Measurements from ENCODE around the gene ZNF565.
"Not testable (repeated sequence)": the region's sequence is repeated elsewhere in the genome, so short reads cannot be mapped to it uniquely, and the experiment has no call there.

ZNF565 gene

DNA sequence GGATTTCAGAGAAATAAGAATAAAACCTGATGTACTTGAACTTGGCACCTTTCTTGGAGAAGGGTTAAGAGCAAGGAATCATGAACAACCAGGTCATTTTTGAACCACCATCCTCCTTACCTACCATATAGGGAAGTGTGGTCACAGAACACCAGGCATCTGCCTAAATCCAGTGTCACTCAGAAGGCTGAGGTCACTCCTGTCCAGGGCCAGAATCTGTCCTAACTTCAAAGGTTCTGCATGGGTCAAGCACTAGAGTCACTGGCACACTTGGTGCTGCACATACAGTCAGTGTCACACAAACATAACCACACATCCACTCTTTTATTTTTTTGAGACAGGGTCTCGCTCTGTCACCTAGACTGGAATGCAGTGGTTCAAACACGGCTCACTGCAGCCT is 1.6 kb downstream of the ZNF565 start:
- no peak for DNase-seq (ENCODE audit: low spot score)

DNA sequence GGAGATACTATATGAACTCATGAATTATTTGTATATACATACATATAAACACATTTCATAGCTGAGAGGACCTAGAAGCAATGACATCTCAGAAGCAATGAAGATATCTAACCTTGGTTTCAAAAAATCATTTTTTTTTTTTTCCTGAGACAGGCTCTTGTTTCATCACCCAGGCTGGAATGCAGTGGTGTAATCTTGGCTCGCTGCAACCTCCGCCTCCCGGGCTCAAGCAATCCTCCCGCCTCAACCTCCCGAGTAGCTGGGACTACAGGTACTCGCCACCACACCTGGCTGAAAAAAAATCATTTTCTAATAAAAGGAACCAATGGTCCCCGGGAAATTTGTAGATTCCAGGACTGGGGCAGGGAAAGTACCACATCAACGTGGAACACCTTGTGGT is 4.0 kb downstream of the ZNF565 start:
- no peak for DNase-seq (ENCODE audit: low spot score)

DNA sequence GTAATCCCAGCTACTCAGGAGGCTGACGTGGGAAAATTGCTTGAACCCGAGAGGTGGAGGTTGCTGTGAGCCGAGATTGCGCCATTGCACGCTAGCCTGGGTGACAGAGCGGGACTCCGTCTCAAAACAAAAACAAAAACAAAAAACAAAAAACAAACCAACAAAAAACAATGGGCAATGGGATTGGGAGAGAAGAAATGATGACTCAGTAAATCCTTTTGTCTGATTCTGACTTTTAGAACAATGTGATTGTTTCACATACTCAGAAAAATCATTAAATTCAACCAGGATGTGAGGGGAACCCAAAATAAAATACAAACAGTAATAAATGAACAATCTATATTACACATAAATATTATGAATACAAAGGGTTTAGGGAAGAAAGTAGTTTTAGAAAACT is 5.1 kb downstream of the ZNF565 start:
- no peak for DNase-seq (ENCODE audit: low spot score)

DNA sequence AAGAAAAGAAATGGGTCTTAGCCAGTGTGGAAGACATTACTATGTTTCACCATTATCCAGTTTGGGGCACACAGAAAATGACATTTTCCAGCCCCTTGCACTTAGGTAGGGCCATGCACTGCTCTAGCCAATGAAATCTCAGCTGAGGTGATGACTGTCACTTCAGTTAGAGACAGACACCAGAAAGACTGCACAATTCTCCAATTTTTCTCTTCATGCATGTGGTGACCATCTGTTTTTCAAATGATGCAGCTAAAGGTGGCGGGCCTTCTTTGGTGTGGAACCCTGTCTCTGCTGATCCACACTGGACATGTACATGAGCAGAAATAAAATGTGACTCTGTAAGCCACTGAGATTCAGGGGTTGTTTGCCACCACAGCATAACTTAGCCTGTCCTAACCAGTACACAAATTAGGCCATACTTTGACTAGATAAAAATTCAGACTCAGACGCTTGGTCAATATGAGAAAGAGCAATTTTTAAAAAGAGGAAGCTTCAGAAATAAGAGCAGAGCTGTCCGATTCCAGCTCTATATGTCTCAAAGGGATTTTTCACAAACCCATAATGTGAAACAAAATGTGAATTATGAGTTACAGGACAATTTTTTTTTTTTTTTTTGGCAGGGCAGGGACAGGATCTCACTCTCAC is 6.7 kb downstream of the ZNF565 start:
- DNase-seq (ENCODE audit: low spot score) = no peak

DNA sequence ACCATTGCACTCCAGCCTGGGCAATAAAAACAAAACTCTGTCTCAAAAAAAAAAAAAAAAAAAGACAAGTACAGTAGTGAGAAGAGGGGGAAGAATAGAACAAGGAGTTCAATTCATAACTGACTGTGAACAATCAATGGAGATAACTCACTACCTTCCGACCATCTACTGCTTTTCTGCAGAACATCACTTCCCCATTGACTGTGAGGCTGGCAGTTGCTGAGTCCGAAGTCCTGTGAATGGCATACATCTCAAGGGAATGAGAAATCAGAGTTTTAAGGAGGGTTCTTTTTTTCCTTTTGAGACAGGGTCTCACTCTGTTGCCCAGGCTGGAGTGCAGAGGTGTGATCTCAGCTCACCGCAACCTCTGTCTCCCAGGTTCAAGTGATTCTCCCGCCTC is 11.2 kb downstream of the ZNF565 start:
- DNase-seq (ENCODE audit: low spot score) = no peak

DNA sequence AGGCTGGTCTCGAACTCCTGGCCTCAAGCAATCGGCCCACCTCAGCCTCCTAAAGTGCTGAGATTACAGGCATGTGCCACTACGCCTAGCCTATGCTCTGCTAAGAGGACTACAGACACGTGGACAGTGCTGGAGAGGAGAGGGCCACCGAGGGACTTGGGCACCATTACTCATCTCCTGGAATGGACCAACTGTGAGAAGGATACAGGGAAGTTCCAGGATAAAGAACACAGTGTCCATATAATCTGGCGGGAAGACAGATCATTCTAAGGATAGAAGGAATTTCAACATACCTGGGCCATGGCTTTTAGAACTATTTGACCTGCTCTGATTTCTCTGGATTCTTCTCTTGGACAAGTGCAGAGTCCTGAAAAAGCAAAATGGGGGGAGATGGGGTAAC is 12.8 kb downstream of the ZNF565 start:
- DNase-seq (ENCODE audit: low spot score) = no peak

DNA sequence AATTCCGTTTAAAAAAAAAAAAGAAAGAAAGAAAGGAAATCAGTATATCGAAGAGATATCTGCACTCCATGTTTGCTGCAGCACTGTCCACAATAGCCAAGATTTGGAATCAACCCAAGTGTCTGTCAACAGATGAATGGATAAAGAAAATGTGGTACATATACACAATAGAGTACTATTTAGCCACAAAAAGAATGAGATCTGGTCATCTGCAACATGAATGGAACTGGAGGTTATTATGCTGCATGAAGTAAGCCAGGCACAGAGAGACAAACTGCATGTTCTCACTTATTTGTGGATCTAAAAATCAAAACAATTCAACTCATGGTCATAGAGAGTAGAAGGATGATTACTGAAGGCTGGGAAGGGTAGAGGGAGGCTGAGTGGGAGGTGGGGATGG is 16.3 kb downstream of the ZNF565 start:
- DNase-seq (ENCODE audit: low spot score) = no peak

DNA sequence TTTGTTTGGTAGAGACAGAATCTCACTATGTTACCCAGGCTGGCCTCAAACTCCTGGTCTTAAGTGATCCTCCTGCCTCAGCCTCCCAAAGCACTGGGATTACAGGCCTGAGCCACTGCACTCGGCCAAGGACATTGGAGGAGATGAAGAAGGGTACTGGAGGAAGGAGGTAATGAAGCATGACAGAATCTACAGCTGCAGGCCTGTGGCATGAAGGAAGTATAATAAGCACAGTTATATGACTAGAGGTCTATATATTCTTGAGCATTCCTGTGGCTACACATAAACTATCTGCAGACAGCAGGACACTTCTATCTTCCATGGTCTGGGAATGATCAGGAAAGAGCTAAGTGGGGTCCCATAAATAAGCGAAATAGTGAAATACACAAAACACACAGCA is 18.2 kb downstream of the ZNF565 start:
- DNase-seq (ENCODE audit: low spot score) = no peak

DNA sequence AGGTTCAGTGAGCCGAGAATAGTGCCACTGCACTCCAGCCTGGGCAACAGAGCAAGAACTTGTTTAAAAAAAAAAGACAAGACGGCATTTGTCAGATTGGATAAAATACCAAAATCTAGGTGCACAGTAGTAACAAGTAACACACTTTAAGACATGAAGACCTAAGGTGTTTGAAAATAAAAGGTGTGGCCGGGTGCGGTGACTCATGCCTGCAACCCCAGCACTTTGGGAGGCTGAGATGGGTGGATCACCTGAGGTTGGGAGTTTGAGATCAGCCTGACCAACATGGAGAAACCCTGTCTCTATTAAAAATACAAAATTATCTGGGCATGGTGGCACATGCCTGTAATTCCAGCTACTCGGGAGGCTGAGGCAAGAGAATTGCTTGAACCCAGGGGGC is 27.7 kb downstream of the ZNF565 start:
- not testable (repeated sequence) for DNase-seq (ENCODE audit: low spot score)

DNA sequence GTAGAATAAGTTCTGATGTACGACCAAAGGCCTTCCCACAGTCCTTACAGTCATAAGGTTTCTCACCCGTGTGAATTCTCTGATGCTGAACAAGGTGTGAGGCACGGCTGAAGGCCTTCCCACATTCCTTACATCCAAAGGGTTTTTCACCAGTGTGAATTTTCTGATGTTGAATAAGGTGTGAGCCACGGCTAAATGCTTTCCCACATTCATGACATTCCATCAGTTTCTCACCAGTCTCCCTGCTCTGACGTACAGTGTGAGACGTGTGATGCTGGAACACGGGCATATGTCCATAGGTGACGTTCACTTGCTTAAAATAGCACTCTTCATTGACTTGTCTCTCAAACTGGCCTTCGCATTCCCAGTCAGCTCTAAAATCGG is 31.2 kb downstream of the ZNF565 start:
- no peak for DNase-seq (ENCODE audit: low spot score)

DNA sequence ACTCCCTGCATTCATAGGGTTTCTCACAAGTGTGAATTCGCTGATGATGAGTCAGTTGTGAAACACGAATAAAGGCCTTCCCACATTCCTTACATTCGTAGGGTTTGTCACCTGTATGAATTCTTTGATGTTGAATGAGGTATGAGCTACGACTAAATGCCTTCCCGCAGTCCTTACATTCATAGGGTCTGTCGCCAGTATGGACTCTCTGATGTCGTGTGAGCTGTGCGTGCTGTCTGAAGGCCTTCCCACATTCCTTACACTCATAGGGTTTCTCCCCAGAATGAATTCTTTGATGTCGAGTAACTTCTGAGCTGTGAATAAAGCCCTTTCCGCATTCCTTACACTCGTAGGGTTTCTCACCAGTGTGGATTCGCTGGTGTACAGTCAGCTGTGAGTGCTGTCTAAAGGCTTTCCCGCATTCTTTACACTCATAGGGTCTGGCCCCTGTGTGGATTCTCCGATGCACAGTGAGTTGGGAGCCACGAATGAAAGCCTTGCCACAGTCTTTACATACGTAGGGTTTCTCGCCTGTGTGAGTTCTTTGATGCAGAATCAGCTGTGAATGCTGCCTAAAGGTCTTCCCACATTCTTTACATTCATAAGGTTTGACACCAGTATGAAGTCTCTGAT is 31.7 kb downstream of the ZNF565 start:
- no peak for DNase-seq (ENCODE audit: low spot score)

DNA sequence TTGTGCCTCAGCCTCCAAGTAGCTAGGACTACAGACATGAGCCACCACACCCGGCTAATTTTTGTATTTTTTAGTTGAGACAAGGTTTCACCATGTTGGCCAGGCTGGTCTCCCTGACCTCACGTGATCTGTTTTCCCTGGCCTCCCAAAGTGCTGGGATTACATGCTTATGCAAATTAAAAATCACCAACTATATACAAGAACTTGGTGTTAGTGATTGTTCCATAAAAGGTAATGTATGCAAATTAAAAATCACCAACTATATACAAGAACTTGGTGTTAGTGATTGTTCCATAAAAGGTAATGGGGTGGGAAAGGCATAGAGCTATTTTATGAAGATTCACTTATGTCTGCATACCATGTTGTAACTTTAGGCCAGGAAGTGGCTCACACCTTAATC is 35.4 kb downstream of the ZNF565 start:
- DNase-seq (ENCODE audit: low spot score) = not testable (repeated sequence)

DNA sequence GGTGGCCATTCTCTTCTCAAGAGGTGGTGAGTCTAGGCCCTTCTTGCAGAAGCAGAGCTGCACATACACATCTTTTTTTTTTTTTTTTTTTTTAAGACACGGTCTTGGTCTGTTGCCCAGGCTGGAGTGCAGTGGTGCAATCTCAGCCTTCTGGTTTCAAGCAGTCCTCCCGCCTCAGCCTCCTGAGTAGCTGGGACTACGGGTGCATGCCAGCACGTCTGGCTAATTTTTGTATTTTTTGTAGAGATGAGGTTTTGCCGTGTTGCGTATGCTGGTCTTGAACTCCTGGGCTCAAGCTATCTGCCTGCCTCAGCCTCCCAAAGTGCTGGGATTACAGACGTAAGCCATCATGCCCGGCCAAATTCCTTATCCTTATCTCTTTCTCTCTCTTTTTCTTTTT is 40.6 kb downstream of the ZNF565 start:
- DNase-seq (ENCODE audit: low spot score) = not testable (repeated sequence)

DNA sequence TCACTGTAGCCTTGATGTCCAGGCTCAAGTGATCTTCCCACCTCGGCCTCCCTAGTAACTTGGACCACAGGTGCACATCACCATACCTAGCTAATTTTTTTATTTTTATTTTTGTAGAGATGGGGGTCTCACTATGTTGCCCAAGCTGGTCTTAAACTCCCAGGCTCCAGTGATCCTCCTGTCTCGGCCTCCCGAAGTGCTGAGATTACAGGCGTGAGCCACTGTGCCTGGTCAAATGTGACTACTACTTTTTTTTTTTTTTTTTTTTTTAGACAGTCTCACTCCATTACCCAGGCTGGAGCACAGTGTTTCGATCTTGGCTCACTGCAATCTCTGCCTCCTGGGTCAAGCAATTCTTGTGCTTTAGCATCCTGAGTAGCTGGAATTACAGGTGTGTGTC is 41.6 kb downstream of the ZNF565 start:
- no peak for DNase-seq (ENCODE audit: low spot score)

DNA sequence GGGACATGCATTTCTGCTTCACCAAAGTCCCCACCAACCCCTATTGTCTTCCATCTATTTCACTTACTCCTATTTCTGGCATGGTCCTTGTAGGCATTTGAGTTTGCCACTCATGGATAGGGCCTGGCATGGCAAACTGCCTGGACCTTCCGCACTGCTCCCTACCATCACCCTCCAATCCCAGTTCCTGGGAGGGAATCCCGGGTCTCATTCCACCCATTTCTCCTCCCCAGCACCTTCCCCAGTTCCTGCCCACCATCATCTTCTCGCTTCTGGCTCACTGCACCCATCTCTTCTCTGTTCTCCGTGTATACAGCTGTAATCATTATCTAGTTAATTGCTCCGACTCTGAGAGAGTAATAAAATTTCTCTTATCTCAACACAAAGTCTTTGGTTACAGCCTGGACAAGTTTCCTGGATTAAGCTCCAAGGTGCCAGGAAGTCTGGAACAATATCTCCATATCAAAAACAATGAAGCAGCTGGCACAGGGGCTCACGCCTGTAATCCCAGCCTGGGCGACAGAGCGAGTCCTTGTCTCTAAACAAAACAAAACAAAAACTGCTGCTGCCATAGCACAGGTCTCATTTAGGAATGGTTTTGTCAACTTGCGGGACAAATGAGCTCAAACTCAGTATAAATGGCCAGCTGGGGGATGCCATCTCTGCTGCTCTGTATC is 45.2 kb downstream of the ZNF565 start:
- DNase-seq (ENCODE audit: low spot score) = no peak

DNA sequence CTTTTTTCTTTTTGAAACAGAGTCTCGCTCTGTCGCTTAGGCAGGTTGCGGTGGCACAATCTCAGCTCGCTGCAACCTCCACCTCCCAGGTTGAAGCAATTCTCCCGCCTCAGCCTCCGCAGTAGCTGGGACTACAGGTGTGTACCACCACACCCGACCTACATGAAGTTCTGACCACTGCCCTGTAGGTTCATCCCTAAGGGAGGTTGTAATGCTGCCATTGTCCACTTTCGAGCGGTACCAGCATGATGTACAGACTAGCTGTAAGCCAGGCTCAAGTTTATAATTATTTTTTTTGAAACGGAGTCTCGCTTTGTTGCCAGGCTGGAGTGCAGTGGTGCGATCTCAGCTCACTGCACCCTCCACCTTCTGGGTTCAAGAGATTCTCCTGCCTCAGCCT is 50.7 kb downstream of the ZNF565 start:
- DNase-seq (ENCODE audit: low spot score) = no peak

DNA sequence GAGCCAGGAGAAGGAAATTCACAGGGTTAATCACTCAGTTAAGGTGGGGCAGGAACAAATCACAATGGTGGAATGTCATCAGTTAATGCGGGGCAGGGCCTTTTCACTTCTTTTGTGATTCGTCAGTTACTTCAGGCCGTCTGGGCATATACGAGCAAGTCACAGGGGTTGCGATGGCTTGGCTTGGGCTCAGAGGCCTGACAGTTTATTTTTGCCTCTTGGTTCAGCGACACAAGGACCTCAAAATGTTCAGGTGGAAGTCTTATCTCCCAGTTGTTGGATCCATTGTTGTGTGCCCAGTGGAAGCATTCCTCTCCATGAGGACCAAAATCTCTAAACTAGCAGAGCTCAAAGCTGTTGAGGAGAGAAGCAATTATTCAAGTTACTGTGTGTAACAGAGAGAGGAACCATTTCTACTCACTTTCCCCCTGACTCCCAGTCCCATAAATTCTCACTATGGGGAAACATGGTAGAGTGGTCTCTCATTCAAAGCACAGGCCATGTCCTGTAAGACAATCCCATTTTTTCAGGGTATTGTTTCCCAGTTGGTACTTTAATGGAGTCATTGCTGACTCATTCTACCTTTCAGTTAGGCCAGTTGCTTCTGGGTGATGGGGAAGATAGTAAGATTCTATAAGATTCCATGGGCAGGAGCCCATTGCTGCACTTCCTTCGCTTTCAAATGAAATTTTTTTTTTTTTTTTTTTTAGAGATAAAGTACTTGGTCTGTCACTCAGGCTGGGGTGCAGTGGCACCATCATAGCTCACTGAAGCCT is 53.5 kb downstream of the ZNF565 start:
- DNase-seq (ENCODE audit: low spot score) = no peak

DNA sequence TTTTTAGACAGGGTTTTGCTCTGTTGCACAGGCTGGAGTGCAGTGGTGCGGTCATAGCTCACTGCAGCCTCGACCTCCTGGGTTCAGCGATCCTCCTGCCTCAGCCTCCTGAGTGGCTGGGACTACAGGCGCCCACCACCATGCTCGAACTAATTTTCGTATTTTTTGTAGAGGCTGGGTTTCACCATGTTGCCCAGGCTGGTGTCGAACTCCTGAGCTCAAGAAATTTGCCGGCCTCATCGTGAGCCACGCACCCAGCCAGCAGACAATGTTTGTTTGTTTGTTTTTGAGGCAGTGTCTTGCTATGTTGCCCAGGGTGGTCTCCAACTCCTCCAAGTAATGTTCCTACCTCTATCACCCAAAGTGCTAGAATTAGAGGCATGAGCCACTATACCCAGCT is 61.3 kb downstream of the ZNF565 start:
- no peak for DNase-seq (ENCODE audit: low spot score)

DNA sequence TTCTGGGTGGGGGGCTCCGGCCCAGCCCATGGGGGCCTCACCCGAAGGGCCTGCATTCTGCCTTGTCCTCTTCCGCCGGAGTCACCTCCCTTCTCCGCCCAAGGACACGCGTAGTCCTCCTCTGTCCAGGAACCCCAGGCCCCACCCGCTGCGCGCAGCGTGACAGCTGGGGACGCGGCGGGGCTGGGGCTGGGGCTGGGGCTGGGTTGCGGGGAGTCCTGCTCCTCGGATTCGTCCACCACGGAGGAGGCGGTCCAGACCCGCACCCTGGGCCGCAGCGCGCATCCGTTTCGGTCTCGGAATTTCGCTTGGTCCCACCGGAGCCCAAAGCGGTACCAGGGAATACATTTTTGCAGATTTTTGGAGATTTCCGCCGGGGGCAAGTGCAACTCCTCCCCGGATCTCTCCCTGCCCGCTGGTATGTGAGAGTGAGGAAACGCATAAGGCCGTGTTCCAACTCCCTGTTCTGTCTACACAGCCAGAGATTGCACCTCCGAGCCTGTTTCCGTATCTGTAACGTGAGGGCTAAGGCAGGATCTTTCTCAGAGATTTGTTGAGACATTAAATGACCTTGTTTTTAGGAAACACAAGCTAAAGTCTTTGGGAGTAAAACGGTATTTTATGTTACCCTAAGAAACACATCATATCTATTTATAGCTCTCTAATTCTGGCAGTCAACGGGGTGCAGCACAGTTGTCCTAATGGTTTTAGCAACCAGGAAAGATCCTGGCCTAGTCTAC is 61.9 kb downstream of the ZNF565 start, which contains the start of gene COX7A1:
COX7A1 (minus strand) TSS at position 96 of the 740 bp plus-strand sequence; CDS start at position 56, 40 bp downstream.
- no peak for DNase-seq (ENCODE audit: low spot score)

DNA sequence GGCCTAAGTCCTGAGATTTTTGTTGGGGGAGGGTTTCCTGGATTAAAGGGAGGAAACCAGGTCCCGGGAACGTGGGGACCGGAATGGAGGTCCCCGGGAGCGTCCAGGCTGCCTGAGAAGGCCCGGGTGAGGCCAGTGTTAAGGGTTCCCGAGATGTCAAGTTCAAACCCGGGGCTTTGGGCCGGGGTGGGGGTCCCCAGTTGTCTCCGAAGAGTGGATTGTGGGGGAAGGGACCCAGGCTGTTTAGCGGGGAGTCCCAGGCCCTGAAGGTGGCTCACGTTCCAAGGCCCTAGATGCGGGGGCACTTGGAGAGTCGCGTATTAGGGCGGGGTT is 62.5 kb downstream of the ZNF565 start:
- DNase-seq (ENCODE audit: low spot score) = no peak

DNA sequence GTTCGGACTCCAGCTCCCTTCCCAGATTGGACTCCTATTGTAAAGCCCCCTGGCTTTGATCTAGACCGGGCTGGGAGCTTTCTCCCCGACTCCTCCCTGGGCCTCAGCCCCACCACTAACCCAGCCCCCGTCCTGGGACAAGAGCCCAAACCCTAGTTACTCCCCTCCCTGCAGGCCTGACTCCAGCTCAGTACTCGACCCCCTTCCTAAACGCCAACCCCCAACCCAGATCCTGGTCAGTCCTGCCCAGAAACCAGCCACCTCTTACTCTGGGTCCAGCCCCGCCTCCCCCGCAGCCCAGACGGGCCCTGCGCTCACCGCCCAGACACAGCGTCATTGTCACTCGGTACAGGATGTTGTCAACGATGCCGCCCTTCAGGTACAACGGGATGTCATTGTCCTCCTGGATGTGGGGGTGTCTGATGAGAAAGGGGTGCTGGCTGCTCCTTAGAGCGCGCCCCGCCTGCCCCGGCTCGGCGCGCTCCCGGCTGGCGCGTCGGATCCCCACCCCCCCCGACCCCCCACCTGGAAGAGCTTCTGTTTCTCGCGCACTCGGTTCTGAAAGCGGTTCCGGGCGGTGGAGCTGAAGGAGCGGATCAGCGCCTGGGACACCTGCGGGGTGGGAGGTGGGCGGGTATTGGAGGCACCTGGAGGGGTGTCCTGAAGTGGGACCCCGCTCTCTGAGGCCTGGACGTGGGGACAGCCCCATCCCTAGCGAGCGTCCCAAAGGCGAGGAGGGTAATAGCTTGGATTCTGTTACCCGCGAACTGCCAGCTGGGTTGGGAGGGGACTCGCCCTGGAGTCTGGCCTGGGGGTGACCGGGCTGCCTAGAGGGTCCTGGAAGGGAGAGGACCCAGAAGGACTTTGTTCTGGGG is 63.1 kb downstream of the ZNF565 start:
- DNase-seq (ENCODE audit: low spot score) = no peak

Data from ecto neural progenitor cell (in vitro differentiated cells).